HG03432 (cell line): ENCODE results near the gene NCOA3.
A peak's percentile ranks its signal among the peaks of the same experiment; 100 is the strongest.
"Not testable (repeated sequence)": the region's sequence is repeated elsewhere in the genome, so short reads cannot be mapped to it uniquely, and the experiment has no call there.

ENCODE experiments used
- ATAC-seq: cut with Tn5 transposase; IDR thresholded peaks from one replicate; pipeline ENCODE4 v1.9.1; 2021; ENCODE audit warnings: mild to moderate bottlenecking, moderate library complexity; ENCODE audit not compliant: unreplicated experiment

NCOA3 gene

DNA sequence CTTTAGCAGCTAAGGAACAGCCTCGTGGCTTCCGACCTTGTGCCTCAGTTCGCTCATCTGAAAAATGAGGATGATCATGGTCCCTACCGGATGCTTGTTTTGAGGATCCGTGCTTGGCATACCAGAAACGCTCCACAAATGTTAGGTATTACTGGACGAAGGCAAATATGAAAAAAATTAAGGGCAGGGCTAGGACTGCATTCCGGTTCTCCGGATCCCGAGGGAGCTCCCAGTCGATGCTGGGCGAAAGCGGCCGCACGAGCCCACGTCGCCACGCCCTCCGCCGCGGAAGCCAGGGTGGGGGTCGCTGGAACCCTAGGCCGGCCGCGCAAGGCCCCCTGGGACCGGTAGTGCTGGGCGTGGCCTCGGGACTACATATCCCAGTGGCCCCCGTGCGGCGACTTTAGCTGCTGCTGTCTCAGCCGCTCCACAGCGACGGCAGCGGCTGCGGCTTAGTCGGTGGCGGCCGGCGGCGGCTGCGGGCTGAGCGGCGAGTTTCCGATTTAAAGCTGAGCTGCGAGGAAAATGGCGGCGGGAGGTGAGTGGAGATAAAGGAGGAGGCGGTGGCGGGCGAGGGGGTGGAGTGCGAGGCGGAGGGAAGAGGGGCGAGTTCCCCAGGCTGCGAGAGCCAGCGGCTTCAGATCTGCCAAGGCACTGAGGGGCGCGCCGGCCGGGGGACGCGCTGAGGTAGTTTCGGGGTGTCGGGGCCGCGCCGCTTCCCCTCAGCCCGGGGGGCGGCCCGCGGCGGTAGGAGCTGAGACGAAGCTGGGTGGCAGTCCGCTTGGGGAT lies at the start of gene NCOA3:
Gene NCOA3, plus strand, starts transcription at position 406 of the 789 bp plus-strand sequence. CDS start 120,361 bp downstream, outside the sequence.
- ATAC-seq: peak; percentile 75

DNA sequence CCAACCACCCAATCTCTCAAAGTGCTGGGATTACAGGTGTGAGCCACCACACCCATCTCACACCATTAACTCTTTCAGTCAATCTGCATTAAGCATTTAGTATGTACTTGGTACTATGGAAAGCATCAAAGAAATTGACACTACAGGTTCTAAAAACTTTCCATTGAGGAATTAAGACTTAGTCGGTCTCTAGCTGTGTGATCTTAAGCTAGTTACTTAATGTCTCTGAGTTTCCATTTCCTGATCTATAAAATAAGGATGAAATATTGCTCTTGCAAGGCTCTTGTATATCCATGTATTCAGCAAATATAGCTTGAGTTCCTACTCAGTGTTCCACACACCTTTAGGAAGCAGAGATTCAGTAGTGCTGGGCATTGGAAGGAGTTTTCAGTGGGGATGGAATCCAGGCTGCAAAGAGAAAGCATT lies 48.9 kb upstream of the NCOA3 start:
- ATAC-seq: no peak

DNA sequence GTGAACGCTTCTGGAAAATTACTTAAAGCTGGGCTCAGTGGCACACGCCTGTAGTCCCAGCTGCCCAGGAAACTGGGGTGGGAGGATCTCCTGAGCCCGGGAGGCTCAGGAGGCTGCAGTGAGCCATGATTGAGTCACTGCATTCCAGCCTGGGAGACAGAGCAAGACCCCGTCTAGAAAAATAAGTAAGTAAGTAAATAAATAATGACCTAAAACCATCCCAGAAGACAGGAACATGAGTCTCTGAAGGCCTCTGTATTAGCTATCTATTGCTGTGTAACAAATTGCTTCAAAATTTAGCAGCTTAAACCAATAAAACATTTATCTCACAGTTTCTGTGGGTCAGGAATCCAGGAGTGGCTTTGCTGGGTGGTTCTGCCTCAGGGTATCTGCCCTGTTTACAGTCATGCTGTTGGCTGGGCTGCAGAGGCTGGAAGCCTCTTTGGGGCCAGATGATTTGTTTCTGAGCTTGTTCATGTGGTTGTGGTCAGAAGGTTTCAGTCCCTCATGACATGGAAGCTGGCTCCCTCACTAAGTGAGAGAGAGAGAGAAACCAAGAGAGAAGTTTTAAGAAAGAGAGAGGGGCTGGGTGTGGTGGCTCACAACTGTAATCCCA lies 48.4 kb upstream of the NCOA3 start:
- ATAC-seq: peak; percentile 82

DNA sequence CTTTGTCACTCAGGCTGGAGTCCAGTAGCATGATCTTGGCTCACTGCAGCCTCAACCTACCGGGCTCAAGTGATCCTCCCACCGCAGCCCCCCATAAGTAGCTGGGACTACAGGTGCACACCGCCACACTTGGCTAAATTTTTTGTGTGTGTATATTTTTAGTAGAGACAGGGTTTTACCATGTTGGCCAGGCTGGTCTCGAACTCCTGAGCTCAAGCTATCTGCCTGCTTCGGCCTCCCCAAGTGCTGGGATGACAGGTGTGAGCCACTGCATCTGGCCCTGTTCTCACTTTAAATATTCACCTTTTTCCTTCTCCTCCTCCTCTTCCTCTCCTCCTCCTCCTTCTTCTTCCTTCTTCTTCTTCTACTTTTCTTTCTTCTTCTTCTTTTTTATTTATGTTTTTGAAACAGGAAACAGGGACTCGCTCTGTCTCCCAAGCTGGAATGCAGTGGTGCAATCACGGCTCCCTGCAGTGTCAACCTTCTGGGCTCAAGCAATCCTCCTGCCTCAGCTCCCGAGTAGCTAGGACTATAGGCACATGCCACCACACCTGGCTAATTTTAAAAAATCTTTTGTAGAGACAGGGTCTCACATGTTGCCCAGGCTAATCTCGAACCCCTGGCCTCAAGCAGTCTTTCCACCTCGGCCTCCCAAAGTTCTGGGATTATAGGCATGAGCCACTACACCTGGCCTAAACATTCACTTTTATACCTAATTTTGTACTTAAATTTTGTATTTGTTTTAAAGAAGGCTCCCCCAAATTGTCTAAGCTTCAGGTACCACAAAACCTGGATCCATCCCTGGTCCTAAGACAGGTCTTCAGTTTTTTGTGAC lies 47.2 kb upstream of the NCOA3 start:
- no peak for ATAC-seq

DNA sequence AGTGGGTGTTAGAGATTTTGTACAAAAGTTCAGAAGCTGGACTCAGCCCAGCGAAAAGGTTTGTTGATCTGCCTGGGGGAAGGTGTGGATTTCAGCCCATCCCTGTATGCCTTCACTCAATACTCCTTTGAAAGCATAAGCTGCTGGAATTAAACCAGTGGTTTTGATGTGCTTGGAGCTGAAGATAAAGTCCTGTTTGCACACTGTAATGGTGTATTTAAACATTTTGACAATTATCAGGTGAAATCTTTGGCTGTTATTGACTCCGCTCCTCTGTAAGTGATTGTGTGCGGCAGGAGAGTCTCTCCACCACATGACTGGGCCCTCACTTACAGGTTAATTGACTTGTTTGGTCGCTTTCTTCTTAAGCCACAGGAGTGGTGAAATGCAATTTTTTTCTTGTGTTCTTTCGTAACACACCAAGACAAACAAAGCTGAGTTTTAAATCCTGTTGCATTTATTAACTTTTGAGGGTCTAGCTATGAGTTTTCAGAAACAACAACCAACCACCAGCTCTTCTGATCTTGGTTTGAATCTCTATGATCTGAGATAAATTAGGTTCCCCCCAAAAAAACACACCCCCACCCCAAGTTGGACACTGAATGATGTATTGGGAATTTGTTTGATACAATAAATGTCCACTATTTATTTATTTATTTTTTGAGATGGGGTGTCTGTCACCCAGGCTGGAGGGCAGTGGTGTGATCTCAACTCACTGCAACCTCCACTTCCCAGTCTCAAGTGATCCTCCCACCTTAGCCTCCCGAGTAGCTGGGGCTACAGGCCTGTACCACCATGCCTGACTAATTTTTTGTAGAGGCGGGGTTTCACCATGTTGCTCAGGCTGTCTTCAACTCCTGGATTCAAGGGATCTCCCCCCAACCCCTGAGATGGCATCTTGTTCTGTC lies 46.3 kb upstream of the NCOA3 start:
- ATAC-seq: no peak

DNA sequence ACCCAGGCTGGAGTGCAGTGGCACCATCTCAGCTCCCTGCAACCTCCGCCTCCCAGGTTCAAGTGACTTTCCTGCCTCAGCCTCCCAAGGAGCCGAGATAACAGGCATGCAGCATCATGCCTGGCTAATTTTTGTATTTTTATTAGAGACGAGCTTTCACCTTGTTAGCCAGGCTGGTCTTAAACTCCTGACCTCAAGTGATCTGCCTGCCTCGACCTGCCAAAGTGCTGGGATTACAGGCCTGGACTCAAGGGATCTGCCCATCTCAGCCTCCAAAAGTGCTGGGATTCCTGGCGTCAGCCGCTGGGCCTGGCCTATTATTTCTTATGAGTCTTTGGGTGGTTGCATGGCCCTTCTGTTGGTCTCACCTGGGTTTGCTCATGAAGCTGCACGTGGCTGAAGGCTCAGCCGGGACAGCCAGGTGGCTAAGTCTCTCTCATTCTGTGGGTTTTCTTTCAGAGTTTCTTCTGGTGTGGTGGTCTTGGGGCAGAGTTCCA lies 45.6 kb upstream of the NCOA3 start:
- ATAC-seq: no peak

DNA sequence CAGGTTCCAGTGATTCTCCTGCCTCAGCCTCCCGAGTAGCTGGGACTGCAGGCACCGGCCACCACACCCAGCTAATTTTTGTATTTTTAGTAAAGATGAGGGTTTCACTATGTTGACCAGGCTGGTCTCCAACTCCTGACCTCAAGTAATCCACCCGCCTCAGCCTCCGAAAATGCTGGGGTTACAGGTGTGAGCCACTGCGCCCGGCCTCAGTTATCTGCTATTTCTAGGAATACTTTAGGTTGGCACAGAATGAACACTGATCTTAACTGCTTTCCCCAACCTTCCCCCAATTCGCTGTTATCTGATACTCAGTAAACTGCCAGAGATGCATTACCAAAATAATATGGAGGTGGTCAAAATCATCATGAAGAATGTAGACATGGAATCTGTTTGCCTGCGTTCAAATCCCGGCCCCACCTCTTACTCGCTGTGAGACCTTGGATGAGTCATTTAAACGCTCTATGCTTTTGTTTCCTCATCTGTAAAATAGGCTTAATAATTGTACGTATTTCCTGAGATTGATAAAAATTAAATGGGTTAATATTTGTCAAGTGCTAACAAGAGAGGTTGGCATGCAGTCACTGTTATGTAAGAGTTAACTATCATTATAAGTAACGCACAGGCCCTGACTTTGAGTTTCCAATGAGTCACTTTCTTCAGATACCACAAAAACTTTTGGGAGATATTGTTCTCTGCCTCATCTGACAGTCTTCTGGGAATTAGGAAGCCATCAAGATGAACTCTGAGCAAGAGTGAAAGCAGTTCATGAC lies 44.5 kb upstream of the NCOA3 start:
- ATAC-seq: no peak

DNA sequence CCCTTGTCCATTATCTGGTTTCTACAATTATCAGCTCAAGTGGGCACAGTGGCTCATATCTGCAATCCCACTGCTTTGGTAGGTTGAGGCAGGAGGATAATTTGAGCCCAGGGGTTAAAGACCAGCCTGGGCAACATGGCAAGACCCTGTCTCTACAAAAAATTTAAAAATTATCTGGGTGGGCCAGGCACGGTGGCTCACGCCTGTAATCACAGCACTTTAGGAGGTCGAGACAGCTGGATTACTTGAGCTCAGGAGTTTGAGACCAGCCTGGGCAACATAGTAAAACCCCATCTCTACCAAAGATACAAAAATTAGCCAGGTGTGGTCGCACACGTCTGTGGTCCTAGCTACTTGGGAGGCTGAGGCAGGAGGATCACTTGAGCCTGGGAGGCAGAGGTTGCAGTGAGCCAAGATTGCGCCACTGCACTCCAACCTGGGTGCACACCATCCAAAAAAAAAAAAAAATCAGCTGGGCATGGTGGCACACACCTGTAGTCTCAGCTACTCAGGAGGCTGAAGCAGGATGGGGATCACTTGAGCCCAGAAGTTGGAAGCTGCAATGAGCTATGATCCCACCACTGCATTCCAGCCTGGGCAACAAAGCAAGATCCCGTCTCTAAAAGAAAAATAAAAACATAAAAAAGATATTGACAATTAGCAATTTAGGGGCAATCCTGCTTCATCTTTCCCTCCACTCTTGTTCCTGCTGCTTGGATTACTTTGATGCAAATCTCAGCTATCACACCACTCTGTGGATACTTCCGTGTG lies 43.2 kb upstream of the NCOA3 start:
- not testable (repeated sequence) for ATAC-seq

DNA sequence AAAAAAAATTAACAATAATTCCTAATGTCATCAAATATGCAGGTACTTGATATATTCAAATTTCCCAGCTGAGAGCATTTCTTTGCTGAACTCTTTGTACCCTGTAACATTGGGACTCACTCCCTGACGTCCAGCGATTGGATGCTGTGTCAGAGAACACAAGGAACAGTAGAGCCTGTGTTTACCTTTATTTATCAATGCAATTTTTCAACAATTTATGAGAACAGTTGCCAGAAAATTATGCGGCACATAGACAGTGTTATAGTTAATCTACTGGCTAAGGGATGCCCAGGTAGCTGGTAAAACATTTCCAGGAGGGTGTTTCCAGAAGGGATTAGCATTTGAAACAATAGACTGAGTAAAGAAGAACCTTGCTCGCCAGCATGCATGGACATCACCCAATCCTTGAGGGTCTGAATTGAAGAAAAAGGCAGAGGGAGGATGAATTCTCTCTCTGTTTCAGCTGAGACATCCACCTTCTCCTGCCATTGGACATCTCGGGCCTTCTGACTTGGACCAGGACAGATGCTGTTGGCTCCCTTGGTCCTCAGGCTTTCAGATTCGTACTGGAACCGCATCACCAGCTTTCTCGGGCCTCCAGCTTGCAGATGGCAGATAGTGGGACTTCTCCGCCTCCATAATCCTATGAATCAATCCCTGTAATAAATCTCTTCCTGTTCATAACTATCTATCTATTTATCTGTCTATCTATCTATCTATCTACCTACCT lies 42.2 kb upstream of the NCOA3 start:
- no peak for ATAC-seq

DNA sequence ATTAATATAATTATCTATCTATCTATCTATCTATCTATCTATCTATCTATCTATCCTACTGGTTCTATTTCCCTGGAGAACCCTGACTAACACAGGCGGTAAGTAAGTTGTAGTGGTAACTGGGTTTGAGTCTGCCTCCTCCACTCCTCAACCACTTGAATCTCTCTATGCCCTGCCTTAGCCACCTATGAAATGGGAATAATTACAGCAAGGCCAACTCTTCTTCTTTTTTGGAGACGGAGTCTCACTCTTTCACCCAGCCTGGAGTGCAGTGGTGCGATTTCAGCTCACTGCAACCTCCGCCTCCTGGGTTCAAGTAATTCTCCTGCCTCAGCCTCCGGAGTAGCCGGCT lies 41.0 kb upstream of the NCOA3 start:
- ATAC-seq: not testable (repeated sequence)

DNA sequence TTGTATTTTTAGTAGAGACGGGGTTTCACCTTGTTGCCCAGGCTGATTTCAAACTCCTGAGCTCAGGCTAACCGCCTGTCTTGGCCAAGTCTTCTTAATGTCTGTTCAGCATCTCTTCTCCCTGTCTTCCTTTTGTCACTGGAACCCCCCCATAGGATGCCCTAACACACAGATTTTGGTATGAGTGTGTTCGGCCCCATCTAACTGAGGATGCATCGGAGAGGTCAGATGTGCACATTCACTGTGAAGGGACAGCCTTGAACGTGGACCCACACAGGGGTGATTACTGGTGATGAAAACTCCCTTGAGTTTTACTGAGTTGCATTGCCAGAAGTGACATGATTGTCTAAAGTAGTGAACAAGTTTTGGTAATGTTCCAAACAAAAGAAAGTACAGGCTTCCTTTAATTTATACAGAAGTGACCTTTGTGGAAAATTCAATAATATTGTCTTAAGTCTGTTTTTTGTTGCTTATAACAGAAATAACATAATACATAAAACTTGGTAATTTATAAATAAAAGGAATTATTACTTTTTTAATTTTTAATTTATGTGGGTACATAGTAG lies 40.5 kb upstream of the NCOA3 start:
- ATAC-seq: no peak

DNA sequence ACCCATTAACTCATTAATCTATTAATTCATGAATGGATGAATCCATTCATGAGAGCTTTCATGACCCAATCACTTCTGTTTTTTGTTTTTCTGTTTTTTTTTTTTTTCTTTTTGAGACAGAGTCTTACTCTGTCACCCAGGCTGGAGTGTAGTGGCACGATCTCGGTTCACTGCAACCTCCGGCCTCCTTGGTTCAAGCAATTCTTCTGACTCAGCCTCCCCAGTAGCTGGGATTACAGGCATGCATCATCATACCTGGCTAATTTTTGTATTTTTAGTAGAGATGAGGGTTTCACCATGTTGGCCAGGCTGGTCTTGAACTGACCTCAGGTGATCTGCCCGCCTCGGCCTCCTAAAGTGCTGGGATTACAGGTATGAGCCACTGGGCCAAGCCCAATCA lies 39.8 kb upstream of the NCOA3 start:
- not testable (repeated sequence) for ATAC-seq

DNA sequence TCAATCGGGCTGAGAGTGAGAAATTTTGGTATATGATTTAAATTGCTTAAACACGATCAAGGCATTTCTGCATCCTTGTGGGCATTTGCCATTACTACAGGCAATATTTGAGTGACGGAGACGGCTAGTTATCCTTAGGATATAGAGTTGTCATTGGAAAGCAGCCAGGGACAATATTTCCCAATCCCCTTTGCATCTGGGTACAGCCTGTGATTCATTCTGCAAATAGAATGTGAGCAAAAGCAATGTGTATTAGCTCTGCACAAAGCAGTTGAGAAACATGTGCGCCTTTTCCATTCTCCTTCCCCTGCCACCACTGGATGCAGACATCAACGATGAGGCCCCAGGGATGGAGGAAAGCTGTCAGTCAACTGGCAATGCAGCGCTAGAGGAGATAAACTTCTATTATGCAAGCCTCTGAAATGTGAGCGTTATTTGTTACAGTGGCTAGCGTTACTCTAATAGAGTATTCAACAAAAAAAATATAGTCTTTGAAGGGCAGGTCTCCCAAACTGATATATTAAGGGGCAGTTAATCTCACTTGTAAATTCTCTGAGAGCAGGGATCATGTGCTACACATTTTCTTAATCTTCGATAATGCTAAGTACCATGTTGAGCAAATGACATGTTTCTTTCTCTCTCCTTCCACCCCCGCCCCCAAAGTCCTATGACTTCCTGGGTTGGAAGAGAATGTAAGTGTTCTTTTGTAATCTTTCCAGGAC lies 37.1 kb upstream of the NCOA3 start:
- ATAC-seq: no peak

DNA sequence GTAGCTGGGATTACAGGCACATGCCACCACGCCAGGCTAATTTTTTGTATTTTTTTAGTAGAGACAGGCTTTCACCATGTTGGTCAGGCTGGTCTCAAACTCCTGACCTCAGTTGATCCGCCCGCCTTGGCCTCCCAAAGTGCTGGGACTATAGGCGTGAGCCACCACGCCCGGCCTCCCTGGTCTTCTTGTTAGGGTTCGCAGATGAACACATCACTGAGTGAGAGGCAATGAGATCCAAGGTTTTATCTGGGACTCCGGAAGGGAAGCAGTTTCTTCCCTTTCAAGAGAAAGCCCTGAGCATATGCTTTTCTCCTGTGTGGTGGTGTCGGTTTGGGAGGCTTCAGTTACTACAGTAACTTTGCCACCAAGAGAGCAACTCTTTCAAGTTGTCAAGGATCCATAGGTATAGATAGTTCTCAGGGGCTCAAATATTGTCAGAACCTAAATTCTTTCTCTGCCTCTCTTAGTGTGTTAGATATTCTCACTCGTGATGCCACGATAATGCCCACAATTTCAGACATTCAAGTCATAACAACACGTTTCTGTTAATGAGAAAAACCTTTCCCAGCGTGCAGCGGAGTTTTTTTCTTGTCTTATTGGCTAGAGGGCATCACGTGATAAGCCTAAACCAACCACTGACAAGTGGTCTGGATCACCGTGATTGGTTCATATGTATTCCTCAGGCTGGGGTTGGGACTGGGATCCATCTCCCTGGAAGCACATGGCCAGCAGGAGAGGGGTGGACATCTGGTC lies 36.2 kb upstream of the NCOA3 start:
- ATAC-seq: no peak

DNA sequence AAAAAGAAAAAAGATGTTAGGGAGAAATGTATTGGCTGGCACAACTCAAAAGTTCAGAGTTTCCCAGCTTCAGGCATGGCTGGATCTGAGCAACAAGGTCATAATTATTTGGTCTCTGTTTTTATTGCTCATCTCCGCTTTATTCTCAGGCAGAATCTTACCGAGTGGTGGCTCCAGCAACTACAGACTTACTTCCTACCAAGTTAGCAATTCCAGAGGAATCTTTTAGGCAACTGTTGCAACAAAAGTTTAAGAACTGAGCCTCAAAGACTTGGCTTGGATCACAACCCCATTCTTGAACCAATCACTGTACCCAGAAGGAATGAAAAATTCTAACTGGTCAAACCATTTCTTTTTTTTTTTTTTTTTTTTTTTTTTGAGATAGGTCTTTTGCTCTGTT lies 35.5 kb upstream of the NCOA3 start:
- no peak for ATAC-seq

DNA sequence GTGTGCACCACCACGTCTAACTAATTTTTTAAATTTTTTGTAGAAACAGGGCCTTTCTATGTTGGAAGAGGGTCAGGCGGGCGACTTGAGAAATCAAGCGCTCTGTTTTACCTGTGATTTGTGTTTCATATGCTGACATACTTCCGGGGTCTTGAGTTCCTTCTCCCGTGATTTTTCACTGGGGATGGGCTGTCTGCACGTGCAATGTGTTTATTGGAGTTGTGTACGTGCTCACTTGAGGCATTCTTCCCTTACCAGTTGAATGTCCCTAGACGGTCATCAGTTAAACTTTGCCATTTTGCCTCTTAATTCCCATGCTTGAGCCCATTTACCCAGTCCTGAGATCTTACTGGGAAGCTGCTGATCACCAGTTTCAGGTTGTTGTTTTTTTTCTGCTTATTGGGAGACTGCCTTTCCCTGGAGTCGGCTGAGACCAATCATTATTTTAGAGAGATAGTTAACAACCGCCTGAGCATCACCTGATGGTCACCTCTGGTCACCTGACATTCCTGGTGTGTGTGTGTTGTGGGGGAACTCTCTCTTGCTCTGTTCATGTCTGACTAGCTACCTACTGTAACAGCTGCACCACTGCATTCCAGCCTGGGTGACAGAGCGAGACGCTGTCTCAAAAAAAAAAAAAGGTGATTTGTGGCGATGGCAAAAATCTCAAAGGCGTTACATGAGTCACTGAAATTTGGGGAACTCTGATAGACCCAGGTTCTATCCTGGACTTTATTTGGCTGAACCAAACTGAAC lies 34.8 kb upstream of the NCOA3 start:
- no peak for ATAC-seq
